Stimulated activated CD4-positive, alpha-beta T cell treated with anti-CD3 and anti-CD28 coated beads, Interleukin-4, amount 100 ng/mL, for 24 hours (primary cell): ENCODE measurements around the gene CIDEB.

ENCODE experiments used
- DNase-seq: peaks from one replicate; pipeline ENCODE4 v3.0.0-alpha.2; 2020

CIDEB gene

DNA sequence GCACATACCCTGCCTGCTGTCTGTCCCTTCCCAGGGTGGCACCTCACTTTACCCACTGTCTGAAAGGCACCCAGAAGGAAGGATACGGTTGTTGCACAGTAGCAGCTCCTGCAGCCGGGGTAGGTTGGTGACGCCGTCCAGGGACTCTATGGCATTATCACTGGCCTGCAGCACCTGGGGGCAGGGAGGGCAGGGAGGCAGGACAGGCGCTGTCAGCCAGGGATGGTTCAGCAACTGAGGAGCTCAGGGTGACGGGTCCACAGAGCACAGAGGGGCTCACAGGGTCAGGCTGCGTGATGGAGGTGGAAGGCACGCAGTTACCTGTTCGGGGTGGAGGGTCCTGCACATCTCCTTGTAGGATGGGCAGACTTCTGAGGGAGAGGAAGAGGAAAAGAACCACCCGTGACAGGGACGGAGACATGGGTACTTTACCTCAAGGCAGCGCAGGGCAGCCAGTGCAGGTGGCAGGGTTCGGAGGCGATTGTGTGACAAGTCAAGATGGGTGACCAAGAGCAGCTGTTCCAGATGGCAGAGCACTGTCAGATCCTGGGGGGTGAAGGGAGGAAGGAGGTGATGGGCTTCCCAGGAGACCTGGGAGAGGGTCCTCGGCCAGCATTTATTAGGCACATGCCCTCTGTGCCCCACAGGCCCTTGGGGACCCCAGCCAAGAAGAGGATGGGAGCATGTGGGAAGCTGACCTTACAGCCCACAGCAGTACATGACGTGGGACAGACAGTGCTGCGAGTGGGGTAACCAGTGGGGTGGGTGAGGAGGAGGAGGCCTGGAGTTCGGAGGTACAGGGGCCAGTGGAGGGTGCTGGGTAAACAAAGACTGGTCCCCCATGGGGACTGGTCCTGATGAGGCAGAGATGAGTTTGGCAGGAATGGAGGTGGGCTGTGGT, 41.2 kb downstream of the CIDEB start:
- DNase-seq = no peak

DNA sequence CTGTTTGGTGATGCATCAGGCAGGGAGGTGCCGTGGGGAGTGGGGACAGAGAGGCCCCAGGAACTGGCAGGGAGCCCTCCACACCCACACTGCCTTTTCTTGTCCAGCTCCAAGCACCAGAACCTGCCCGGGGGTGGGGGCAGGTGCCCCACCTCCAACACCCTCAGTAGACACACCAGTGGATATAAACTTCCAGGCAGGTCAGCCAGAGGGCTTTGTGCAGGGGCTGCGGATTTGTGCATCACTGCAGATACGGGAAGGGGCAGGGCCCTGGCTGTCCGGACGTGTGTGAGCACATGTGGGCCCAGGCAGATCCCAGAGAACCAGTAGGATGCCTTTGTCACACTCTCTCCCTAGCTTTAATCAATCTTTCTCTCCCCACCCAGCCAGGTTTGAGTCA, 43.5 kb downstream of the CIDEB start:
- no peak for DNase-seq

DNA sequence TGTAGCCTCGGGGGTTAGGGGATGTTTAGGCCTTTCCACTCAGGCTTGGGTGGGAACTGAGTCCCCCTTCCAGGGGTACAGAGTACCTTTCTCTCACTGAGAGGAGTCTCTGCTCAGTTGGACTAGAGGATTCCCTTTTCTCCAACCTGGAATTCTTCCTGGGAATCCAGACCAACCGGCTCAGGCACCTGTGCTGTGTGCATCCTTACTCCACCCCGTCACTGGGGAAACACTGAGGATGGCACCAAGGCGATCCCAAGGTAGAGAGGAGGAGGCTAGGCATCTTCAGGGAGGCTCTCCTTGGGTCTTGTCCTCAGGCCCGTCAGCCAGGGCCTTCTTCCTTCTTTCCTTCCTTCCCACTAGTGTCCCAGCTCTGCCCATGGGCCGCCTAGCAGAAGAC, 43.9 kb downstream of the CIDEB start:
- DNase-seq = no peak

DNA sequence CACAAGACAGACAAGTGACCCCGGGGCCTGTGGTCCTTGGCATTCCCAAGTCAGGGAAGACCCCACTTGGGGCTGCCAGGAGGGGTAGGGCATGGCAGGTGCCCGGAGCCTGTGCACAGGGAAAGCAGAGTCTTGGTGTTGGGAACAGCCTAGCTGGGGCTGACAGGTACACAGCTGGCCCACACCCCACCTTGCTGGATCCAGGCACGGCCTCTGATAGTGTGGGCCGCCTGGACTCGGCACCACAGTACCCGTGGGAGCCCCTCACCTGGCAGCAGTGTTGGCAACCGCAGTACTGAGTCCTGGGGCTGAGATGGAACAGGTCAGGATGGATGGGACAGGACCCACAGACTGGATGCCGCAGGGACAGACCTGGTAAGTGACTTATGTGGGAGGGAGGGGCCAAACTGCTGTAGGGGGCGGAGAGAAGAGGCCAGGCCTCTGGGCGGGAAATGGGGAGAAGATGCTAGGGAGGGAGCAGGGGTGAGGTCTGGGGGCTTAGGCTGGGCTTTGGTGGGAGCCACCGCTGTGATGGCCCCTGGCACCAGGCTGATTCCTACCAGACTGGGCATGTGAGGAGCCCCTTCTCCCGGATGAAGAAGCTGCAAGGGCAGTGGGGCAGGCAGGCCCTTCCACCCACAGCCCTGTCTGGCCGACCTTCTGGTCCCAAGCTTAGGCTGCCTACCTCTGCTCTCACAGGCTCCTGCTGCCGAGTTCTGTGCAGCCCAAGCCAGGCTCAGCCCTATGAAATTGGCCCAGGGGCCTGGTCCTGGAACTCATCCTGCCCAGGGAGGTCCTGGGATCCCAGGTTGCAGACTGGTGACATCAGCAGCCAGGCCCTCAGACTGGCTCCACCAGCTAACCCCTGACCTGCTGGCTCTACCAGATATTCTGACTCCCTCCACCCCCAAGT, 44.7 kb downstream of the CIDEB start, which contains the start of gene TGM1:
TGM1 (minus strand) TSS at position 357 of the 913 bp plus-strand sequence. CDS start 825 bp downstream, outside the sequence.
- no peak for DNase-seq

DNA sequence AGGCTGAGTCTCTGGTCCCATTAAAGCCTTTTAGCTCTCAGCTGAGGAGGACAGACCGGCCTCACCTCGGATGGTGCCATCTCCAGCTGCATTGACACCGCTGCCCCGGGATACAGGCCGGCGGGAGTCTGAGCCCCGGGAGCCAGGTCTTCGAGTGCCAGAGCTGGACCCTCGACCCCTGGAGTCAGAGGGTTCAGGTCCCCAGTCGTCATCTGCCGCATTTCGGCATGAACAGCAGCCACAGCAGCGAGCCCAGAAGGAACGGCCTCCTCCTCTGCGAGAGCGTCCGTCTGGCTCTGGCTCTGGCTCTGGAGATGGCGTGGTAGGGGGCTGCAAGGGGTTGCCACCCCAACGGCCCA, 45.8 kb downstream of the CIDEB start:
- no peak for DNase-seq

DNA sequence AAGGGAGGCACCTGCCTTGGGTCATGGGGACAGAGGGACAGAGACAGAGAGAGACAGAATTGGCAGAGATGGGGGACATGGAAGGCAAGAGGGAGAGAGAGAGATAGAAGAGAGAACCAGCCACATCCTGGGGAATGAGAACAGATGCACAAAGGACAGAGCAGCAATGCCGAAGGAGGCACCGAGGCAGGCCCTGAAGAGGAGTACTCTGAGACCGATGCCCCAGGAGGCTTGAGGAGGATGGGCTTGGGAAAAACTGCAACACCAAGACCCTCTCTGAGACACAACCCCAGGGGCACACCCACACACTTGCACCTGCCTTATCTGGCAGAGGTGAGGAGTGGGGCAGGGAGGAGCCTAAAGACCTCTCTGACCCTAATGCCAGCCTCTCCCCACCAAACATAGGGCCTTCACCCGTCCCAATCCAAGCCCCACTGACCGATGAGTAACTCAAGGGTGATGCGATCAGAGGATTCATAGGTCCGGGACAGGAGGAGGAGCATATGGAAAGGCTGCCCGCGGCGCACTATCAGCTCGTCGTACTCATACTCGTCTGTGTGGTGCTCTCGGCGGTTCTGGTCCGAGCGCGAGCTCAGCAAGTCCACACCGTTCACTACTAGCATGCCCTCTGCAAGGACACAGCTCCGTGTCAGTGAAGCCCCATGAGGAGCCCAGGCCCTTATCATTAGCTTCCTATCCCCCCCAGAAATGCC, 46.4 kb downstream of the CIDEB start:
- DNase-seq = no peak

DNA sequence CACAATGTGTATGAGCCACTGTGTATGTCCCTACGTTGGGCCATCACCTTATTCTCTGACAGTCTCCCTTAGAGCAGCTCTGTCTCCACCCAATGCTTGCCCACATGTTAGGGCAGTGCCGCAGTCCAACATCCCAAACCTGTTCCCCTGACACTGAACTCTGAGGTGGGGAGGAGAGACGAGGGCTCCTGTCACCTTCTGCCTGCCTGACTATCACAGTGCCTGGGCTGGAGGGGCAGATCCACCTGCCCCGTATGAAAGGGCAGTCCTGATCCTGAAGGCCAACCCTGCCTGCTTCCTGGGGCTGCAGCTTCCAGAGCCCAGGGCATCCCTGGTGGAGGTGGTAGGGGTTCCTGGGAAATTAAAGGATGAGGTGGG, 47.0 kb downstream of the CIDEB start:
- no peak for DNase-seq

DNA sequence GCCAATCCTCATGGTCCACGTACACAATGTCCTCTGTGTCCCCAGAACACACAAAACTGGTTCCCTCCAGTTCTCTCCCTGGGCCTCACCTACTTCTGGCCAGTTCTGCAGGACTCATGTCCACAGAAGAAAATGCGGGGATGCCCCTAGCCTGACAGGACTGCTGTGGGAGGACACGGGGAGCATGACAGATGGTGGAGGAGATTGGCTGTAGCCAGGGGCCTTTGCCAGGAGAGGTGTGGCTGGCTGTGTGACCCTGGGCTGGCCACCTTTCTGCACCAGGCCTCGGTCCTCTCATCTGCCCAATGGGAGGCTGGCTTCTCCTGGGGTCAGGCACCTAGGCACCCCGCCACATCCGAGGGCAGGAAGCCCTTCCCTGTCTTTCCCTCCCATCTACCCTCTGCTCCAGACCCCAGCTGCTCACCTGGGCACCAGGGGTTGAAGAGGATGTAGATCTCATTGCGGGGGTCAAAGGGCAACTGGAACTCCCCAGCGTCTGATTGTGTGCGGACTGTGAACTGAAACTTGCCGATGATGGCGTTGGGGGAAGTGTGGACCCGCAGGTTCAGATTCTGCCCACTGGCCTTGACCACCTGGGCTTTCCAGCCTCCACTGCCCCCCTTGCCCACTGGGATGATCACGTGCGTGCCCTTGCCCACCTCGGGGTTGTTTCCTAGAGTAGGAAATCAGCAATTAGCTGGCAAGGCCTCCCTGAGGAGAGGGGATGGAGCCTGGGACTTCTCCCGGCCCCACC, 47.6 kb downstream of the CIDEB start:
- no peak for DNase-seq

DNA sequence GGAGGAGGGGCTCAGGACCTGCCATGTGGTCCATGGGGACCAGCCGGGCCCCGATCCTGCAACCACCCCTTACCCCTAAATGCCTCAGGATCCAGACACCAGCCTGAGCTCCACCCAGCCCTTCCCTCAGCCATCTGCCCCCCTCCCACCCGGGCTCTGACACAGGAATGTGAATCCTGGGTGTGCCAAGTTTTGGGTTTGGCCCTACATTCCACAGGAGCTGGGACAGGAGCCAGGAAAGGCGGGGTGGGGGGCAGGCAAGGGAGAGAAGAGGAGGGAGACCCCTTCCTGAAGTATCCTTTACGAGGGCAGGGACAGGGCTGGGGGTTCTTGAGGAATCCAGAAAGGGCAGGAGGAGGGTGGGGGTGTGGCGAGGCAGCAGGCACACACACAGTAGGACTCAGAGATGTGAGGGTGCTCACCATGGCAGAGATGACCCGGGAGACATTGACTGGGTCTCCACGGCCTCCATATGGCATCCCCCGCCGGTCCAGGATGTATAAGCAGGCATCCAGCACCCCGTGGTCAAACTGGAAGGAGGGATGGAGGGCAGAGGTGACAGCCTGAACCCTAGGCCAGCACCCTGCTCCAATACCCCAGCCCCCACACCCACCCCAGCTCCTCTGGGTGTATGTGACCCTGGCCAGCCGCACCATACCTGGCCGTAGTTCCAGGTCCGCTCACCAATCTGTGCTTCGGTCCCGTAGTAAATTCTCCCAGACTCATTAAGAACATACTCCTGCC, 48.3 kb downstream of the CIDEB start:
- no peak for DNase-seq

DNA sequence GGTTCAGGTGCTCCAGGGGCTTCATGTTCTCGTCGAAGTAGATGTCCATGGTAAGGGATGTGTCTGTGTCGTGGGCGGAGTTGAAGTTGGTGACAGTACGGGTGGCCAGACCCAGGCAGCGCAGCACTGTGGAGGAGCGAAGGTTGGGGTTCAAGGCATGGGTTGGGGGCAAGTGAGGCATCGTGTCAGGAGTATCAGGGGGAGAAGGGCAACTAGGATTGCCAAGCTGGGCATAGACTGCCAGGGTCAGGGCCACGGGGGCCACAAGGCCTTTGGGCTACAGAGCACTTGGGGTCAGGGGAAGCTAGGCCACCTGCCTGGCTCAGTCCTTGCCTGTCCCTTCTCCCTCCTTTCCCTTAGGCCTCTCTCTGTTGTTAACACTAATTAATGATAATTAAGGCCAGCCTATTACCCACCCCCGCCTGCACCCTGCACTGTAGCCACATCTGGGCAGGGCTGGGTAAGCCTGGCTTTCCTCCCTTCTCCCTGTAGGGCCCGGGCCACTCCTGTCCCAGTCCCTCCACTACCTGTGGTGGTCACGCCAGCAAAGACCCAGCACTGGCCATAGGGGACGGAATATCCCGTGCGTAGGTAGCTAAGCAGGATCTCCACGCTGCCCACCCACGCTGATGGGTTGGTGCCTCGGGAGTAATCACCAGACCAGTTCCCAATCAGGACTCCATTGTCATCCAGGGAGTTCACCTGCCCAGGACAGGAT, 49.1 kb downstream of the CIDEB start:
- DNase-seq = no peak

DNA sequence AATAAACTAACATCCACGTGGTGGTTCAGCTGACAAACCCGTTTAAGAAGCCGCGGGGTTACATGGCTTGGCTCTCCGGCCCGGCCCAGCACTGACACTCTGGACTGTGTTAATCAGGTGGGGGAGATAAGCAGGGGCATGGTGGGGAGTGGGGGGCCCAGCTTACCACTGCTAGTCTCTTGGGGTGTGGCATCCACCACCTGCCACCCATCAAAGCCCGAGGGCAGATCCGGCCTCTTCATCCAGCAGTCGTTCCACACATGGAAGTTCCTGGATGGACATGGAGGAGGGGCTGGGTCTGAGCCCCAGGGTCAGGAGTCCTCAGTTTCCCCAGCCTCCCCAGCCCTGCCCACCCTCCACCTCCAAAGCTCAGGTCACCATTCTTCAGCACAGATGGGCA, 49.7 kb downstream of the CIDEB start:
- no peak for DNase-seq

DNA sequence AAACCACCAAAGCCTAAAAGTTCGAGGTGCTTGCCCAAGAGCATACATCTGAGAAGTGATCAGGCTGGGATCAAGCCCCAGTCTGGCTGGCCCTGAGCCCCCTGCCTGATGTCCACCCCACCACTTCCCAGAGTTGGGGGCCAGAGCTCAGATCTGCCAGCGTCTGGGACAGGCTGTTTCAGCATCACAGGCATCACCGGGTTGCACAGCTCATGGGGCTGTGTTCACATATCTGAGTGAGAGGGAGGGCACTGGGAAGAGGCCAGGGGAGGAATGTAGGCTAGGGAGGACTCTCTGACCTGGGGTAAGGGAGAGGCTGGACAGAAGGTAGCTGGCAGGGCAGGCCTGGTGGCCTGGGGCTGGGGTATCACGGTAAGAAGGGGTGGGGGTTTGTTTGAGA, 50.8 kb downstream of the CIDEB start:
- DNase-seq = no peak

DNA sequence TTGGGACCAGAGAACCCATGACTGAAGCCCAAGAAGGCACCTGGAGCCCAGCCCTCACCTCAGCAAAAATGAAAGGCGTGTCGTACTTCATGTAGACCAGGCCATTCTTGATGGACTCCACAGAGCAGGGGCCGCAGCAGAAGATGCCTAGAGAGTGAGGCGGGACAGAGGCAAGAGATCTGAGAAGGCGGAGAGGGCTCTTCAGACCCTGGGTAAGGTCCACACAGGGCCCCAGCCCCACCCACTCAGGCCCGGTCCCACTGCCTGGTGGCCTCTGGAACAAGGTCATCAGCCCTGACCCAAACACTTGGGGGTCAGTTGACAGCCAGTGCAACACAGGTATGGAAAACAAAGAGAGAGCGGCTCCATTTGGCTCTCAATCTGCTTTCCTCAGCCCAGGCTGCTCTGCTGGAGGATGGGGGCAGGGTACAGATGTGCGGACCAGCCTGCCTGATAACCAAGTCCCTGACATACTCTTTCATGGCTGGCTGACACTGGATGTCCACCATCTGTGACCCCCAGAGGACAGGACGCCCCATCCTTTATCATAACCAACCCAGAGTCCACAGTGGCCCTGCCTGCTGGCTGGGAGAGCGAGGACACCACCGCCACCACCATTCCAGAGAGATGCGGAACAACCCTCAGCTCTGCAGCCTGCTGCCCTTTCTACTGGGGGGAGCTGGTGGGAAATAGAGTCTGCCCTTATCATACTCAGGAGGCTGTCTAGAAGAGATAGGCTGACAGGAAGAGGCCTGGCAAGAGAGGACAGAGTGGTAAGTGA, 51.7 kb downstream of the CIDEB start:
- DNase-seq = no peak

DNA sequence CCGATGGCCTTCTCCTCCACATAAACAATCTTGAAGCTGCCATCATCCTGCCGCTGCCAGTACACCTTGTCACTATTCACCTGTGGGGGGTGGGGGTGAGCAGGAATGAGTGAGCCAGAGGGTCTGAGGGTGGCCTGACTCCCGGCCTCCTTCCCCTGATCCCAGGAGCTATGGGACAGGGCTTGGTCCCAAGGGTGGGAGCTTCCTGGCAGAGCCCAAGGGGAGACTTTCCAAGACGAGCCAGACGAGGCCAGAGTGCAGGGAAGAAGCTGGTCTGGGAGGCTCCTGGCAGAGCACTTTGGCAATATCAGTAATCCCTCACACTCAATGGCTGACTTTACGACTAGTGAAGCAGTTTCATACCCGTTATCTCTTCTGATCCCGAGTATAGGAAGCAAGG, 52.3 kb downstream of the CIDEB start:
- no peak for DNase-seq
